Neural crest cell (in vitro differentiated cells): Measurements from ENCODE around the gene RIPOR1. TPM values are rescaled to one million over a fixed set of nuclear protein-coding genes. Genes with fewer than 3 reads are reported as not detected.

Source experiments
- DNase-seq: peaks from one replicate; pipeline ENCODE4 v3.0.0; 2021; ENCODE audit warnings: low read depth, mixed read lengths, low spot score
- H3K27ac Mint-ChIP-seq: one replicate; pipeline ENCODE4 v1.8.0; 2021; ENCODE audit warnings: mild to moderate bottlenecking, mixed read lengths; ENCODE audit not compliant: unreplicated experiment
- H3K27me3 Mint-ChIP-seq: 2 replicates; pipeline ENCODE4 v1.8.0; 2021; ENCODE audit warnings: low read depth, mild to moderate bottlenecking, mixed read lengths
- H3K36me3 Mint-ChIP-seq: 2 replicates; pipeline ENCODE4 v1.8.0; 2021; ENCODE audit warnings: low read depth, mild to moderate bottlenecking, mixed read lengths
- H3K4me1 Mint-ChIP-seq: 2 replicates; pipeline ENCODE4 v1.8.0; 2021; ENCODE audit warnings: mixed read lengths
- H3K4me3 Mint-ChIP-seq: one replicate; pipeline ENCODE4 v1.8.0; 2021; ENCODE audit warnings: mild to moderate bottlenecking, mixed read lengths
- H3K9me3 Mint-ChIP-seq: 2 replicates; pipeline ENCODE4 v1.8.0; 2021; ENCODE audit warnings: mixed read lengths
- CTCF ChIP-seq: fragments of 200-600 bp; sonication (generic); conservative IDR thresholded peaks from 2 replicates; pipeline ENCODE4 v1.5.0; 2021; ENCODE audit warnings: antibody characterized with exemption, mild to moderate bottlenecking
- long read RNA-seq: library from polyadenylated mRNA; unstranded; transcript quantifications from one replicate; pipeline ENCODE4 v2.0.0, GENCODE V29; 2020
- total RNA-seq: library from RNA; stranded (reverse); gene quantifications from 2 replicates; pipeline ENCODE4 v1.2.1, GENCODE V29; 2021

Gene RIPOR1
- total RNA-seq, result 60.6 and 65.7 TPM in 2 replicates
- long read RNA-seq, partial matches to known transcripts, result 3 of 3 reads
- long read RNA-seq, other reads (novel, unspliced or antisense), result 0 of 3 reads

GRCh38 chr16:67528222-67528869 is at the start of gene RIPOR1:
RIPOR1 (plus strand) TSS chr16:67528829; CDS start chr16:67538447, 9,618 bp downstream.
- no peak for TF ChIP-seq CTCF
- no peaks in the 10 kb centered on the region for H3K9me3 Mint-ChIP-seq
- H3K27ac Mint-ChIP-seq, result peak within 1 kb of the TSS; percentile 81
- H3K4me1 Mint-ChIP-seq, result peaks cover 25% of the 10 kb centered on the region
- no peaks in the 10 kb centered on the region for H3K36me3 Mint-ChIP-seq
- H3K4me3 Mint-ChIP-seq, result peak within 1 kb of the TSS; percentile 92
- peaks cover 14% of the 10 kb centered on the region for H3K27me3 Mint-ChIP-seq
- peak; percentile 50 for DNase-seq

- peak within 1 kb of the TSS; percentile 100 for H3K27ac Mint-ChIP-seq
- H3K9me3 Mint-ChIP-seq, result no peaks in the 10 kb centered on the region
- H3K36me3 Mint-ChIP-seq, result no peaks in the 10 kb centered on the region
- peak; percentile 98 for DNase-seq
- H3K4me3 Mint-ChIP-seq, result peak within 1 kb of the TSS; percentile 100
- peak; percentile 88 for TF ChIP-seq CTCF
- peaks cover 19% of the 10 kb centered on the region for H3K4me1 Mint-ChIP-seq
- H3K27me3 Mint-ChIP-seq, result no peaks in the 10 kb centered on the region
Measured at GRCh38 chr16:67480833-67481560, 47.6 kb upstream of the RIPOR1 start, which contains the start of gene ATP6V0D1. ATP6V0D1 (minus strand) TSS chr16:67481157; CDS start chr16:67481086, 71 bp downstream.

DNA sequence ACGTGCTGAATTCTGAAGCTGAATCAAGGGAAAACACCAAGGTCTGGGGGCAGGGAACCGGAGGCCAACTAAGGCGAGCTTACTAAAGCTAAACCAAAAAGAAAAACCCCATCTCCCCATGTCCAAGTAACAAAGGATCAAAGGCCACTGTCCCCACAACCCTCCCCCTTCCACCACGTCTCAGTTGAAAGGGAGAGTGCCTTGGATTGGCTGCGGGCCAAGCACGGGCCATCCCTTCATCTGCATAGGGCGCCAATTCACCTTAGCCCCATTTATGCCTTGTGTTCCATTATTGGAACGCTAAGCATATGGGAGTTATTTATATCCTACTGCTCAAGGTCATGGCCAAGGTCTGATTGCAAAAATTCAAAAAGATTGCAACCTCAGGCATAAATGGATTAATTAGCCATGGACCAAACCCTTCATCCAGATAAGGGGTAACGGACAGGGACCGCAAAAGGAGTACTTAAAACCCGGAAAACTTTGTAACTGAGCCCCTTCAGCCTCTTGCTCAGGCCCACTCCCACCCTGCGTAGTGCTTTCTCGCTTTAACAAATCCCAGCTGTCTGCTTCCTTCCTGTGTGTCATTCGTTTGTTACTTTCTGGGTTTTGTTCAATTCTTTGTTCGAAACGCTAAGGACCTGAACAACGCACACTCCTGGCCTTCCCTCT is 46.9 kb upstream of the RIPOR1 start:
- no peaks in the 10 kb centered on the region for H3K36me3 Mint-ChIP-seq
- H3K27me3 Mint-ChIP-seq, result no peaks in the 10 kb centered on the region
- H3K4me1 Mint-ChIP-seq, result peaks cover 19% of the 10 kb centered on the region
- H3K4me3 Mint-ChIP-seq, result peak overlapping the region; percentile 100
- no peak for TF ChIP-seq CTCF
- H3K9me3 Mint-ChIP-seq, result no peaks in the 10 kb centered on the region
- DNase-seq, result no peak
- H3K27ac Mint-ChIP-seq, result peak overlapping the region; percentile 100

DNA sequence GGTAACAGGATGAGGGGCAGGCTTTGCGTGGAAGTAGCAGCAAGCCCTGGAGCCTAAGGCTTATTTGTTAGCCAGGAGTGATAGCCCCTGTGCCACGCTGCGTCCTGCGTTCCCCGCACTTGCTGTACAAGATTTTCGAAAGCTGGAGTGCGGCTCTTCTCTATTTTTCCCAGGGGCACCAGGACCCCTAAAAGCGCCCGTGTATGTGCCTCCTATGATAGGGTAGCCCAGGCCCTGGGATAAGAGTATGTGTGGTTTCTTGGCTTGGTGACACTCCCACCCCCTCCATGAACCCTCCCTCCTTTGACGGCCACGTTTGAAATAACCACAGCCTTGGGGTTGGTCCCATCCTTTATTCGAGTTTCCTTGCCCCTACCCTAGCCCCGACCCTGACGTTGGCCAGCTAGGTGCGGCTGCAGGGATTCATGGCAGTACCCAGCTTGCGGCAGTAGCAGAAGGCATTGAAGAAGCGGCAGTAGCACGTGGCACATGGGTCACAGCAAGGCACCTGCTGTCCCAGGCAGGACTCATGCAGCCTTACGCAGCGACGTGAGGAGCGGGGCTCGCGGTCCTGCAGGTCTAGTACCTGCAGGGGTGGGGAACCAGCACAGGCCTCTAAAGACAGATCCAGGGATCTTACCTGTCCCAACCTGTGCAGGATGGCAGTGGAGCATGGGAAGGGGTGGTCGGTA is 46.2 kb upstream of the RIPOR1 start:
- H3K4me1 Mint-ChIP-seq, result peaks cover 19% of the 10 kb centered on the region
- H3K4me3 Mint-ChIP-seq, result peak overlapping the region; percentile 100
- no peaks in the 10 kb centered on the region for H3K9me3 Mint-ChIP-seq
- no peak for TF ChIP-seq CTCF
- H3K27ac Mint-ChIP-seq, result no peak overlapping the region
- DNase-seq, result no peak
- H3K27me3 Mint-ChIP-seq, result no peaks in the 10 kb centered on the region
- no peaks in the 10 kb centered on the region for H3K36me3 Mint-ChIP-seq

DNA sequence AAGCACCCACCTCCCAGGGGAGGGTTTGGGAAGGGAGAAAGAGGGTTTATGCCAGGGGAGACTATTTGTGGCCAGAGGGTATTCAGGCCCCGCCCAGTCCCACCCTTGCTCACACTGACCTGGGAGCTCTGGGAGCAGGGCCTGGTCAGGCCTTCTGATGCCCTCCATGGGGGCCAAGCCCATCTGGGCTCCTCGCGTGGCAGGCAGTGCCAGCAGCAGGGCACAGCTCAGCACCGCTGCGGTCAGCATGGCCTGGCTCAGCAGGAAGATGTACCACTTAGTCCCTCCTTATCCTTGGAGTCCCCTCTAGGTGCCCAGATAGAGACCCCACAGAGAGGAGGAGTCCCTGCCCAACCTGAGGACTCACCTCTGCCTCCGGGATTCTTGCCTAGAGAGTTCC is 45.5 kb upstream of the RIPOR1 start, which contains the start of gene AGRP:
TSS of gene AGRP (minus strand) at position 398 of the 400 bp plus-strand sequence. CDS start at position 249, 149 bp downstream.
- peaks cover 23% of the 10 kb centered on the region for H3K4me1 Mint-ChIP-seq
- H3K4me3 Mint-ChIP-seq, result peak within 1 kb of the TSS; percentile 100
- H3K9me3 Mint-ChIP-seq, result no peaks in the 10 kb centered on the region
- no peaks in the 10 kb centered on the region for H3K27me3 Mint-ChIP-seq
- no peaks in the 10 kb centered on the region for H3K36me3 Mint-ChIP-seq
- no peak for TF ChIP-seq CTCF
- no peak within 1 kb of the TSS for H3K27ac Mint-ChIP-seq
- no peak for DNase-seq
